Skeletal muscle tissue (tissue), 4 donors: ENCODE results near the gene PAQR3. TPM values are rescaled to one million over a fixed set of nuclear protein-coding genes. Genes with fewer than 3 reads are reported as not detected.
A peak's percentile ranks its signal among the peaks of the same experiment; 100 is the strongest.

Experiments
- H3K27ac ChIP-seq: one replicate; pipeline ENCODE4 v1.7.0; 2013; ENCODE audit warnings: mild to moderate bottlenecking, low read depth, low read length, inconsistent platforms
- H3K27me3 ChIP-seq, 3 donors: one replicate each; pipeline ENCODE4 v1.7.0; 2013; ENCODE audit warnings: low read length in 3 of 3; ENCODE audit not compliant: control insufficient read depth in 3 of 3, insufficient read depth in 3 of 3
- H3K36me3 ChIP-seq, 3 donors: one replicate each; pipeline ENCODE4 v1.7.0; 2013; ENCODE audit warnings: low read length in 3 of 3; ENCODE audit not compliant: control insufficient read depth in 3 of 3, insufficient read depth in 3 of 3
- H3K4me1 ChIP-seq, 3 donors: one replicate each; pipeline ENCODE4 v1.7.0; 2013; ENCODE audit warnings: low read length in 3 of 3, mild to moderate bottlenecking in 3 of 3; ENCODE audit not compliant: control insufficient read depth in 3 of 3, insufficient read depth in 3 of 3
- H3K4me3 ChIP-seq, 3 donors: one replicate each; pipeline ENCODE4 v1.7.0; 2013; ENCODE audit warnings: low read length in 3 of 3
- H3K9ac ChIP-seq, 3 donors: one replicate each; pipeline ENCODE4 v1.7.0; 2013; ENCODE audit warnings: low read length in 3 of 3, mild to moderate bottlenecking in 3 of 3, moderate library complexity in 2 of 3, low read depth in 1 of 3
- H3K9me3 ChIP-seq, 3 donors: one replicate each; pipeline ENCODE4 v1.7.0; 2013; ENCODE audit warnings: low read length in 3 of 3; ENCODE audit not compliant: control insufficient read depth in 3 of 3
- total RNA-seq: library from RNA; depleted of rRNA; stranded (reverse); fragments of >200 nt; gene quantifications from one replicate; pipeline ENCODE4 v1.2.3, GENCODE V29; 2014
- donor health status: Osteomylitis.

Gene PAQR3
- total RNA-seq, 1 donor from 2014 or later, result 8.9 TPM

- H3K9me3 ChIP-seq, result no peaks in the 10 kb centered on the region
- H3K36me3 ChIP-seq, result no peaks in the 10 kb centered on the region
- no peak overlapping the region for H3K9ac ChIP-seq
- no peak overlapping the region for H3K4me3 ChIP-seq
- no peak overlapping the region for H3K27ac ChIP-seq
- H3K4me1 ChIP-seq, result no peaks in the 10 kb centered on the region
- no peaks in the 10 kb centered on the region for H3K27me3 ChIP-seq
These were observed 14.8 kb upstream of the PAQR3 start for GRCh38 chr4:78953769-78954666.

- Histone ChIP-seq H3K9ac (no peak overlapping the region), H3K9me3 (no peaks in the 10 kb centered on the region), H3K36me3 (no peaks in the 10 kb centered on the region), H3K27ac (no peak overlapping the region), H3K4me3 (no peak overlapping the region), H3K4me1 (no peaks in the 10 kb centered on the region), H3K27me3 (no peaks in the 10 kb centered on the region)
These were observed 14.0 kb upstream of the PAQR3 start for GRCh38 chr4:78953231-78953630.

- H3K27ac ChIP-seq, result no peak overlapping the region
- no peaks in the 10 kb centered on the region for H3K4me1 ChIP-seq
- H3K9ac ChIP-seq, result no peak overlapping the region
- no peaks in the 10 kb centered on the region for H3K9me3 ChIP-seq
- no peaks in the 10 kb centered on the region for H3K27me3 ChIP-seq
- H3K4me3 ChIP-seq, result no peak overlapping the region
- no peaks in the 10 kb centered on the region for H3K36me3 ChIP-seq
These were observed 12.7 kb upstream of the PAQR3 start for GRCh38 chr4:78951862-78952472.

GRCh38 chr4:78949735-78950134 lies 10.5 kb upstream of the PAQR3 start:
- Histone ChIP-seq H3K4me3 (no peak overlapping the region), H3K27ac (no peak overlapping the region), H3K36me3 (no peaks in the 10 kb centered on the region), H3K4me1 (no peaks in the 10 kb centered on the region), H3K27me3 (no peaks in the 10 kb centered on the region), H3K9ac (no peak overlapping the region), H3K9me3 (peaks cover 0 to 2% (median 0%) of the 10 kb centered on the region in 3 donors)

GRCh38 chr4:78945651-78946179 lies 6.5 kb upstream of the PAQR3 start:
- Histone ChIP-seq H3K27ac (no peak overlapping the region), H3K4me3 (no peak overlapping the region), H3K9ac (no peak overlapping the region)

GRCh38 chr4:78944381-78944780 lies 5.1 kb upstream of the PAQR3 start:
- Histone ChIP-seq H3K27ac (no peak overlapping the region), H3K36me3 (no peaks in the 10 kb centered on the region), H3K4me3 (no peak overlapping the region), H3K9ac (no peak overlapping the region), H3K27me3 (no peaks in the 10 kb centered on the region), H3K4me1 (peaks cover 0 to 7% (median 7%) of the 10 kb centered on the region in 3 donors), H3K9me3 (peaks cover 0 to 2% (median 0%) of the 10 kb centered on the region in 3 donors)

More at GRCh38 chr4:78945651-78946179, 6.5 kb upstream of the PAQR3 start:
- Histone ChIP-seq H3K36me3 (no peaks in the 10 kb centered on the region), H3K9me3 (peaks cover 0 to 2% (median 0%) of the 10 kb centered on the region in 3 donors), H3K27me3 (no peaks in the 10 kb centered on the region), H3K4me1 (no peaks in the 10 kb centered on the region)

GRCh38 chr4:78940752-78941151 lies 1.5 kb upstream of the PAQR3 start:
- Histone ChIP-seq H3K36me3 (no peaks in the 10 kb centered on the region), H3K4me3 (no peak overlapping the region), H3K9ac (no peak overlapping the region), H3K27me3 (no peaks in the 10 kb centered on the region), H3K4me1 (peaks cover 2 to 18% (median 18%) of the 10 kb centered on the region in 3 donors), H3K9me3 (no peaks in the 10 kb centered on the region), H3K27ac (no peak overlapping the region)

GRCh38 chr4:78939667-78940008 lies 400 bp upstream of the PAQR3 start:
- peaks cover 2 to 18% (median 18%) of the 10 kb centered on the region in 3 donors for H3K4me1 ChIP-seq
- H3K9me3 ChIP-seq, result no peaks in the 10 kb centered on the region
- no peak overlapping the region for H3K27ac ChIP-seq
- H3K27me3 ChIP-seq, result no peaks in the 10 kb centered on the region
- peak overlapping the region; percentile 63 to 85 (median 79) for H3K9ac ChIP-seq
- no peaks in the 10 kb centered on the region for H3K36me3 ChIP-seq
- H3K4me3 ChIP-seq, result peak overlapping the region; percentile 90 to 93 (median 91)

GRCh38 chr4:78938474-78938867 lies 767 bp downstream of the PAQR3 start:
- peak overlapping the region; percentile 91 to 93 (median 93) for H3K4me3 ChIP-seq
- no peaks in the 10 kb centered on the region for H3K36me3 ChIP-seq
- H3K9ac ChIP-seq, result peak overlapping the region; percentile 84 to 91 (median 85)
- H3K27ac ChIP-seq, result peak overlapping the region; percentile 36
- H3K4me1 ChIP-seq, result peaks cover 2 to 18% (median 18%) of the 10 kb centered on the region in 3 donors
- H3K9me3 ChIP-seq, result no peaks in the 10 kb centered on the region
- H3K27me3 ChIP-seq, result no peaks in the 10 kb centered on the region

- peak overlapping the region in 1 of 3 donors; percentile 91 for H3K9ac ChIP-seq
These were observed 1.4 kb downstream of the PAQR3 start for GRCh38 chr4:78937837-78938236.

More at GRCh38 chr4:78937837-78938236, 1.4 kb downstream of the PAQR3 start:
- Histone ChIP-seq H3K4me1 (peaks cover 2 to 18% (median 18%) of the 10 kb centered on the region in 3 donors), H3K27ac (no peak overlapping the region), H3K27me3 (no peaks in the 10 kb centered on the region), H3K9me3 (no peaks in the 10 kb centered on the region), H3K4me3 (peak overlapping the region in 1 of 3 donors; percentile 93), H3K36me3 (no peaks in the 10 kb centered on the region)
